Measurements from ENCODE around the gene TMPRSS3. TPM values are rescaled to one million over a fixed set of nuclear protein-coding genes. Genes with fewer than 3 reads are reported as not detected.

TMPRSS3 gene
- total RNA-seq, 2 donors from 2014 or later: 0.27 to 0.34 TPM

DNA sequence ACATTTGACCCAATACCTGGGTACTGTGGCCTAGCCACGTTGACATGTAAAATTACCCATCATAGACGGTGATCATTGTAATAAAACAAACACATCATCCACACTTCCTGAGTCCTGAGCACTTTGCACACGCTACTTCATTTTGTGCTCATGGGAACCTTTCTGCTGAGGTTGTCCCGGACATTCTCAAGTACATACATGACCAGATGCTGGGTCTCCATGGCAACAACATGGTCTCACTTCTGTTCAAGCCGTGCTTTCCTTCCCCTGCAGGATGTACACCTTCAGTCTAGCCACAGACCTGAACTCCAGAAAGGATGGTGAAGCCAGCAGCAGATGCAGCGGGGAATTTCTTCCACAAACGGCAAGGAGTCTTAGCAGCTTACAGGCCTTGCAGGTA is 30.6 kb upstream of the TMPRSS3 start:
- Histone ChIP-seq H3K36me3 (no peaks in the 10 kb centered on the region), H3K4me1 (replicated peaks) (no peaks in the 10 kb centered on the region), H3K4me3 (no peak overlapping the region), H3K9me3 (no peaks in the 10 kb centered on the region), H3K27me3 (replicated peaks; ENCODE audit: insufficient read depth) (no peaks in the 10 kb centered on the region), H3K27ac (no peak overlapping the region)
- WGBS: 78% methylated on average over 7 of the region's 7 CpGs
- intact Hi-C loops (cut with DNase I): no loop called here
- TF ChIP-seq, protein P1, sequence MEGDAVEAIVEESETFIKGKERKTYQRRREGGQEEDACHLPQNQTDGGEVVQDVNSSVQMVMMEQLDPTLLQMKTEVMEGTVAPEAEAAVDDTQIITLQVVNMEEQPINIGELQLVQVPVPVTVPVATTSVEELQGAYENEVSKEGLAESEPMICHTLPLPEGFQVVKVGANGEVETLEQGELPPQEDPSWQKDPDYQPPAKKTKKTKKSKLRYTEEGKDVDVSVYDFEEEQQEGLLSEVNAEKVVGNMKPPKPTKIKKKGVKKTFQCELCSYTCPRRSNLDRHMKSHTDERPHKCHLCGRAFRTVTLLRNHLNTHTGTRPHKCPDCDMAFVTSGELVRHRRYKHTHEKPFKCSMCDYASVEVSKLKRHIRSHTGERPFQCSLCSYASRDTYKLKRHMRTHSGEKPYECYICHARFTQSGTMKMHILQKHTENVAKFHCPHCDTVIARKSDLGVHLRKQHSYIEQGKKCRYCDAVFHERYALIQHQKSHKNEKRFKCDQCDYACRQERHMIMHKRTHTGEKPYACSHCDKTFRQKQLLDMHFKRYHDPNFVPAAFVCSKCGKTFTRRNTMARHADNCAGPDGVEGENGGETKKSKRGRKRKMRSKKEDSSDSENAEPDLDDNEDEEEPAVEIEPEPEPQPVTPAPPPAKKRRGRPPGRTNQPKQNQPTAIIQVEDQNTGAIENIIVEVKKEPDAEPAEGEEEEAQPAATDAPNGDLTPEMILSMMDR (IDR thresholded peaks at IDR 0.05): no peak
- no peak for TF ChIP-seq POLR2AphosphoS5 (IDR thresholded peaks at IDR 0.05)
- TF ChIP-seq POLR2A (IDR thresholded peaks at IDR 0.05): no peak
- no peak for DNase-seq (ENCODE audit: low spot score)

DNA sequence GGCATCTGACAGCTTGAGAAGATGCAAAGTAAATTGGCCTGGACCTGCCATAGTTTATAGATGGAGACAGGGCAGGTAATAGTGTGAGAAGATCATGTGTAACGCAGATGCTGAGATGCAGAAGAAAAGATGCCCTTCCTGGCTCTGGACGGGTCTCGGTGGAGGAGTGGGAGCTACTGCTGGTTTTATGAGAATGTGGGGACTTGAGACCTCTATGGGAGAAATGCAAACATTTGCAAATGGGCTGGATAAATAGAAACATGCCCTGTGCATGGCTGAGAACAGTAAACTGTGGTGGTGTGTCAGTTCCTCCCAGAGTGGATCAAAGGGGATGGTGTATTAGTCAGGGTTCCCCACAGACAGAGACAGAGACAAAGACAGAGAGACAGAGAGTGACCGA is 29.7 kb upstream of the TMPRSS3 start:
- WGBS: 59% methylated on average over 4 of the region's 4 CpGs
- intact Hi-C loops (cut with DNase I): no loop called here
- H3K27ac ChIP-seq: no peak overlapping the region
- no peaks in the 10 kb centered on the region for H3K36me3 ChIP-seq
- no peak overlapping the region for H3K4me3 ChIP-seq
- no peak for DNase-seq (ENCODE audit: low spot score)
- TF ChIP-seq POLR2AphosphoS5 (IDR thresholded peaks at IDR 0.05): no peak
- TF ChIP-seq, protein P1 (IDR thresholded peaks at IDR 0.05): no peak
- TF ChIP-seq POLR2A (IDR thresholded peaks at IDR 0.05): no peak
- no peaks in the 10 kb centered on the region for H3K27me3 ChIP-seq (replicated peaks; ENCODE audit: insufficient read depth)
- no peaks in the 10 kb centered on the region for H3K9me3 ChIP-seq
- no peaks in the 10 kb centered on the region for H3K4me1 ChIP-seq (replicated peaks)

GRCh38 chr21:42424914-42425541 is 29.2 kb upstream of the TMPRSS3 start:
- TF ChIP-seq POLR2A (IDR thresholded peaks at IDR 0.05): no peak
- TF ChIP-seq POLR2AphosphoS5 (IDR thresholded peaks at IDR 0.05): no peak
- WGBS: 66% methylated on average over 12 of the region's 12 CpGs
- no peaks in the 10 kb centered on the region for H3K9me3 ChIP-seq
- intact Hi-C loops (cut with DNase I): no loop called here
- no peak overlapping the region for H3K27ac ChIP-seq
- DNase-seq (ENCODE audit: low spot score): no peak
- no peaks in the 10 kb centered on the region for H3K27me3 ChIP-seq (replicated peaks; ENCODE audit: insufficient read depth)
- H3K4me3 ChIP-seq: no peak overlapping the region
- H3K36me3 ChIP-seq: no peaks in the 10 kb centered on the region
- no peaks in the 10 kb centered on the region for H3K4me1 ChIP-seq (replicated peaks)

DNA sequence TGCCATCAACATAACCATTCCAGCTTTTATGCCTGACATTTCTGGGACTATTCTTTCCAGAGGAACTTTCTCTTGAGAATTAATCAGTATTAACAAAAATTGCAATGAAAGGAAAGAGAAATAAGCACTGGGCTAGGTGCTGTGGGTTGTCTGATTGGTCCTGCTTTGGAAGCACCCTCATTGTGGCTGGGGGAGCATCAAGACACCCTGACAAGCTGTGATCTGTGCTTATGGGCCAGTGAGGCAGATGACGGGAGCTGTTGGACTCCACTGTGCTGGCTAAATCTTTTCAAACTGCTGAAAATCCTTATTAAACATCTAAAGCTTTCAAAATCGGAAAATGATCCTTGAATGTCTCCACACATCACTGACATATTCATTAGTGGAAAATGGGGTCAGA is 27.8 kb upstream of the TMPRSS3 start:
- WGBS: 75% methylated on average over 2 of the region's 2 CpGs
- Histone ChIP-seq H3K27me3 (replicated peaks; ENCODE audit: insufficient read depth) (no peaks in the 10 kb centered on the region), H3K27ac (no peak overlapping the region), H3K4me1 (replicated peaks) (no peaks in the 10 kb centered on the region), H3K4me3 (no peak overlapping the region), H3K9me3 (no peaks in the 10 kb centered on the region), H3K36me3 (no peaks in the 10 kb centered on the region)
- intact Hi-C loops (cut with DNase I): no loop called here
- no peak for DNase-seq (ENCODE audit: low spot score)
- TF ChIP-seq POLR2AphosphoS5 (IDR thresholded peaks at IDR 0.05): no peak
- TF ChIP-seq POLR2A (IDR thresholded peaks at IDR 0.05): no peak
- TF ChIP-seq, protein P1 (IDR thresholded peaks at IDR 0.05): no peak

- TF ChIP-seq POLR2A (IDR thresholded peaks at IDR 0.05) (no peak), POLR2AphosphoS5 (IDR thresholded peaks at IDR 0.05) (no peak)
- TF ChIP-seq, protein P1 (IDR thresholded peaks at IDR 0.05): no peak
- Histone ChIP-seq H3K4me3 (no peak overlapping the region), H3K36me3 (no peaks in the 10 kb centered on the region), H3K4me1 (replicated peaks) (no peaks in the 10 kb centered on the region), H3K9me3 (no peaks in the 10 kb centered on the region), H3K27me3 (replicated peaks; ENCODE audit: insufficient read depth) (no peaks in the 10 kb centered on the region), H3K27ac (no peak overlapping the region)
- intact Hi-C loops (cut with DNase I): no loop called here
- 88% methylated on average over 10 of the region's 10 CpGs for WGBS
- no peak for DNase-seq (ENCODE audit: low spot score)
Observed at GRCh38 chr21:42423197-42423675, 27.4 kb upstream of the TMPRSS3 start.
